HepG2 (cell line): Measurements from ENCODE around the gene ONECUT3. TPM values are rescaled to one million over a fixed set of nuclear protein-coding genes. Genes with fewer than 3 reads are reported as not detected.

Experiments
- ATAC-seq: fragments of 200-7000 bp; cut with Tn5 transposase; 3 replicates; pipeline ENCODE4 v1.9.1; 2020; ENCODE audit warnings: mild to moderate bottlenecking, moderate library complexity
- BruUV-seq: library from RNA; stranded (reverse); fragments of 400-500 nt; replicated peaks from 2 replicates; lab custom pipeline; 2021; lab: Mats Ljungman, UMichigan
- CTCF ChIA-PET: fragments of 300-600 bp; formaldehyde crosslinking; extraction: SDS; loops from one replicate; lab custom pipeline; 2021; ENCODE audit warnings: low total read pairs, inconsistent platforms, low intra/inter-chr PET ratio; lab: Yijun Ruan, JAX
- POLR2A ChIA-PET: fragments of 350-600 bp; sonication (Branson Sonifier 250); formaldehyde crosslinking; loops from one replicate; lab custom pipeline; 2020; ENCODE audit warnings: antibody characterized with exemption, inconsistent platforms; lab: Yijun Ruan, JAX
- DNase-seq: peaks from one replicate; pipeline ENCODE4 v3.0.0-alpha.2; 2015; ENCODE audit warnings: low spot score
- FAIRE-seq: peaks from 3 replicates; lab custom pipeline; 2011; peaks lifted over from hg19 to GRCh38; lab: Jason Lieb, UNC
- H2AFZ ChIP-seq: one replicate; pipeline ENCODE4 v1.6.1; 2011; ENCODE audit warnings: low read length, inconsistent platforms
- H3K27ac ChIP-seq: fragments of 300-600 bp; 3 replicates; pipeline ENCODE4 v1.8.0; 2011; ENCODE audit warnings: mixed run types, mild to moderate bottlenecking, mixed read lengths, low read length, inconsistent platforms; ENCODE audit not compliant: insufficient read depth; ENCODE audit errors: extremely low read length
- H3K27me3 ChIP-seq, 2 experiments: fragments of 200-600 bp in 1 of 2; 2 replicates in 1 of 2; 3 replicates in 1 of 2; pipeline versions ENCODE4 v1.6.0 to v1.8.0; 2011; ENCODE audit warnings: low read length in 2 of 2, mild to moderate bottlenecking in 2 of 2, moderate library complexity in 2 of 2, inconsistent platforms in 1 of 2; ENCODE audit not compliant: insufficient read depth in 2 of 2, control insufficient read depth in 1 of 2
- H3K36me3 ChIP-seq, 2 experiments: fragments of 200-600 bp in 1 of 2; replicated peaks in 1 of 2; 2 replicates in 1 of 2; 3 replicates in 1 of 2; pipeline versions ENCODE4 v1.5.1 to v1.8.0; 2011; ENCODE audit warnings: low read length in 2 of 2, inconsistent platforms in 1 of 2; ENCODE audit not compliant: insufficient read depth in 2 of 2, control insufficient read depth in 1 of 2
- H3K4me1 ChIP-seq: 2 replicates; pipeline ENCODE4 v1.5.1; 2012; ENCODE audit warnings: low read length, inconsistent platforms; ENCODE audit not compliant: insufficient read depth
- H3K4me2 ChIP-seq: 2 replicates; pipeline ENCODE4 v1.6.0; 2011; ENCODE audit warnings: low read depth, low read length, inconsistent platforms
- H3K4me3 ChIP-seq, 3 experiments: fragments of 200-600 bp in 1 of 3; sonication (generic), shearing (Covaris generic) in 1 of 3; replicated peaks in 1 of 3; 2 replicates each; pipeline ENCODE4 v1.5.1; 2011 to 2016; ENCODE audit warnings: low read length in 3 of 3, inconsistent platforms in 2 of 3, low read depth in 2 of 3, mild to moderate bottlenecking in 2 of 3, control low read depth in 1 of 3, mixed read lengths in 1 of 3; ENCODE audit not compliant: insufficient read depth in 1 of 3
- H3K79me2 ChIP-seq: one replicate; pipeline ENCODE4 v1.6.1; 2011; ENCODE audit warnings: low read length, inconsistent platforms; ENCODE audit not compliant: insufficient read depth
- H3K9ac ChIP-seq: 2 replicates; pipeline ENCODE4 v1.6.0; 2011; ENCODE audit warnings: mild to moderate bottlenecking, low read depth, low read length, inconsistent platforms; ENCODE audit not compliant: insufficient read depth
- H3K9me3 ChIP-seq: 2 replicates; pipeline ENCODE4 v1.5.1; 2012; ENCODE audit warnings: mild to moderate bottlenecking, low read length
- H4K20me1 ChIP-seq: 2 replicates; pipeline ENCODE4 v1.6.0; 2011; ENCODE audit warnings: inconsistent platforms, mild to moderate bottlenecking, low read length, moderate library complexity; ENCODE audit not compliant: insufficient read depth
- AGO2 ChIP-seq: fragments of 200-400 bp; formaldehyde crosslinking; optimal IDR thresholded peaks from 2 replicates; pipeline ENCODE3; 2017; ENCODE audit warnings: mild to moderate bottlenecking, low read depth, low read length, moderate library complexity
- ATF1 ChIP-seq: IDR thresholded peaks from 2 replicates; pipeline ENCODE4 v1.6.1; 2016; ENCODE audit warnings: mild to moderate bottlenecking, control low read depth
- FOXK1 ChIP-seq: sonication (generic); formaldehyde crosslinking; IDR thresholded peaks from 2 replicates; pipeline ENCODE4 v1.4.0; 2020; ENCODE audit warnings: low read depth, missing genetic modification reagents, borderline replicate concordance
- HOXD1 ChIP-seq: sonication (generic); formaldehyde crosslinking; IDR thresholded peaks from 2 replicates; pipeline ENCODE4 v1.5.0; 2020; ENCODE audit warnings: missing genetic modification reagents
- KDM2A ChIP-seq: sonication (generic); formaldehyde crosslinking; IDR thresholded peaks from 2 replicates; pipeline ENCODE4 v1.4.0; 2020; ENCODE audit warnings: low read depth, missing genetic modification reagents, borderline replicate concordance
- PCBP2 ChIP-seq: fragments of 200-400 bp; formaldehyde crosslinking; optimal IDR thresholded peaks from 2 replicates; pipeline ENCODE3; 2018; ENCODE audit warnings: low read length, low read depth; ENCODE audit not compliant: poor library complexity, severe bottlenecking
- RELA ChIP-seq: sonication (generic); formaldehyde crosslinking; IDR thresholded peaks from 2 replicates; pipeline ENCODE4 v1.4.0; 2020; ENCODE audit warnings: missing genetic modification reagents
- ZKSCAN8 ChIP-seq: IDR thresholded peaks from 2 replicates; pipeline ENCODE4 v1.6.1; 2016; ENCODE audit warnings: borderline replicate concordance, missing genetic modification reagents, missing compliant biosample characterization
- ZNF317 ChIP-seq: sonication (generic); formaldehyde crosslinking; IDR thresholded peaks from 2 replicates; pipeline ENCODE4 v1.5.0; 2020; ENCODE audit warnings: mild to moderate bottlenecking, missing genetic modification reagents
- ZNF354B ChIP-seq: sonication (generic); formaldehyde crosslinking; IDR thresholded peaks from 2 replicates; pipeline ENCODE4 v1.8.0; 2022; ENCODE audit warnings: mild to moderate bottlenecking, missing genetic modification reagents
- WGBS: methylation state at CpG from one replicate; pipeline ENCODE4 v1.1.6; 2017; ENCODE audit warnings: low lambda C conversion rate; 5-methylcytosine and 5-hydroxymethylcytosine counted together
- in situ Hi-C: cut with HindIII; loops from 2 replicates; pipeline ENCODE4 v1.10.0; 2017; ENCODE audit warnings: low pct_unique_long_range_greater_than_20kb; ENCODE audit not compliant: extremely low pct_ligation_motif_present
- intact Hi-C: fragments of 100-400 bp; cut with micrococcal nuclease; formaldehyde crosslinking; loops from one replicate; pipeline ENCODE4 v1.10.0; 2022; ENCODE audit not compliant: unreplicated experiment
- polyA plus RNA-seq, 8 experiments: library from polyadenylated mRNA; depleted of rRNA in 3 of 8; stranded (reverse) in 7 of 8; unstranded in 1 of 8; fragments of >200 nt; fragmentation: Illumina TruSeq in 4 of 8; extraction: Trizol in 4 of 8; gene quantifications; 2 replicates each; pipeline versions ENCODE4 v1.2.1 to v1.2.3, GENCODE V29; 2011 to 2016; ENCODE audit warnings: low read depth in 4 of 8, missing spikeins in 1 of 8, mixed read lengths in 1 of 8; ENCODE audit not compliant: insufficient read depth in 1 of 8
- total RNA-seq, 5 experiments: library from RNA; depleted of rRNA; stranded (reverse); fragments of >200 nt; fragmentation: Illumina TruSeq; extraction: Trizol; gene quantifications; 2 replicates each; pipeline ENCODE4 v1.2.3, GENCODE V29; 2016; ENCODE audit warnings: low read depth in 1 of 5
- TF ChIP-seq, protein P1 (sequence below): sonication (generic); formaldehyde crosslinking; IDR thresholded peaks from 2 replicates; pipeline ENCODE4 v1.5.1; 2020; ENCODE audit warnings: missing genetic modification reagents, mild to moderate bottlenecking, borderline replicate concordance

Gene ONECUT3
- total and polyA plus RNA-seq, 2 of the 13 experiments (the other 11 are each of a cell fraction or from before 2014, with no cell fraction given) = under 0.01 TPM; not detected in 1

GRCh38 chr19:1823020-1823419, 69.7 kb downstream of the ONECUT3 start:
- ATAC-seq = no peak
- no peak overlapping the region for H3K9ac ChIP-seq
- BruUV-seq = no TSS peak
- H3K36me3 ChIP-seq = peaks cover 32 to 43% of the 10 kb centered on the region in 2 experiments; a peak in 4 of 5 replicates
- in situ Hi-C loops (loop anchor here (5.0 kb wide), 1 partner anchor 46 kb away; no protein-coding TSS in a partner anchor), intact Hi-C loops (no loop called here)
- no peaks in the 10 kb centered on the region for H3K27me3 ChIP-seq
- H3K9me3 ChIP-seq = no peaks in the 10 kb centered on the region
- H2AFZ ChIP-seq = no peak overlapping the region
- no peaks in the 10 kb centered on the region for H3K4me1 ChIP-seq
- H3K4me2 ChIP-seq = no peak overlapping the region
- no peaks in the 10 kb centered on the region for H4K20me1 ChIP-seq
- CTCF ChIA-PET = no interaction called here
- TF ChIP-seq ZNF317 (CRISPR knock-in tag) = no peak
- TF ChIP-seq PCBP2 = no peak
- TF ChIP-seq KDM2A (CRISPR knock-in tag) = no peak
- H3K79me2 ChIP-seq = no peaks in the 10 kb centered on the region
- no peak overlapping the region for H3K4me3 ChIP-seq
- no peak overlapping the region for H3K27ac ChIP-seq
- DNase-seq = no peak
- no peak for FAIRE-seq
- POLR2A ChIA-PET = no interaction called here
- WGBS = 100% methylated on average over 5 of the region's 8 CpGs

- H3K4me2 ChIP-seq = no peak overlapping the region
- no peaks in the 10 kb centered on the region for H3K4me1 ChIP-seq
- no peaks in the 10 kb centered on the region for H3K27me3 ChIP-seq
- ATAC-seq (no peak), FAIRE-seq (no peak), DNase-seq (no peak)
- no peaks in the 10 kb centered on the region for H3K79me2 ChIP-seq
- intact Hi-C loops (no loop called here), in situ Hi-C loops (loop anchor here (5.0 kb wide), 1 partner anchor 46 kb away; no protein-coding TSS in a partner anchor)
- no peak for TF ChIP-seq RELA (CRISPR knock-in tag)
- TF ChIP-seq HOXD1 = no peak
- no peak for TF ChIP-seq ATF1 (CRISPR knock-in tag)
- TF ChIP-seq ZKSCAN8 (CRISPR knock-in tag) = no peak
- TF ChIP-seq, protein P1, sequence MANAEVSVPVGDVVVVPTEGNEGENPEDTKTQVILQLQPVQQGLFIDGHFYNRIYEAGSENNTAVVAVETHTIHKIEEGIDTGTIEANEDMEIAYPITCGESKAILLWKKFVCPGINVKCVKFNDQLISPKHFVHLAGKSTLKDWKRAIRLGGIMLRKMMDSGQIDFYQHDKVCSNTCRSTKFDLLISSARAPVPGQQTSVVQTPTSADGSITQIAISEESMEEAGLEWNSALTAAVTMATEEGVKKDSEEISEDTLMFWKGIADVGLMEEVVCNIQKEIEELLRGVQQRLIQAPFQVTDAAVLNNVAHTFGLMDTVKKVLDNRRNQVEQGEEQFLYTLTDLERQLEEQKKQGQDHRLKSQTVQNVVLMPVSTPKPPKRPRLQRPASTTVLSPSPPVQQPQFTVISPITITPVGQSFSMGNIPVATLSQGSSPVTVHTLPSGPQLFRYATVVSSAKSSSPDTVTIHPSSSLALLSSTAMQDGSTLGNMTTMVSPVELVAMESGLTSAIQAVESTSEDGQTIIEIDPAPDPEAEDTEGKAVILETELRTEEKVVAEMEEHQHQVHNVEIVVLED = no peak
- peak; percentile 82 for TF ChIP-seq AGO2
- TF ChIP-seq ZNF354B (CRISPR knock-in tag) = no peak
- TF ChIP-seq FOXK1 = no peak
- H3K4me3 ChIP-seq = no peak overlapping the region
- no peak overlapping the region for H3K9ac ChIP-seq
- H4K20me1 ChIP-seq = no peaks in the 10 kb centered on the region
- H3K9me3 ChIP-seq = no peaks in the 10 kb centered on the region
- BruUV-seq = no TSS peak
- H3K27ac ChIP-seq = no peak overlapping the region
- peaks cover 26 to 37% of the 10 kb centered on the region in 2 experiments; a peak in 4 of 5 replicates for H3K36me3 ChIP-seq
- ChIA-PET POLR2A (no interaction called here), CTCF (no interaction called here)
- H2AFZ ChIP-seq = no peak overlapping the region
- 94% methylated on average over 12 of the region's 36 CpGs for WGBS
Measured at GRCh38 chr19:1823539-1824251, 70.4 kb downstream of the ONECUT3 start.
